Stimulated activated CD8-positive, alpha-beta memory T cell treated with anti-CD3 and anti-CD28 coated beads, Interleukin-15, amount 100 ng/mL, for 24 hours (primary cell): ENCODE data around the gene TNS4.

Source experiments
- DNase-seq: peaks from one replicate; pipeline ENCODE4 v3.0.0-alpha.2; 2020; ENCODE audit warnings: low read depth

TNS4 gene

GRCh38 chr17:40437095-40437732 lies 64.2 kb downstream of the TNS4 start:
- DNase-seq = no peak

GRCh38 chr17:40436636-40437035 lies 64.8 kb downstream of the TNS4 start:
- DNase-seq = no peak

GRCh38 chr17:40433551-40434415 lies 67.6 kb downstream of the TNS4 start:
- no peak for DNase-seq

- no peak for DNase-seq
Observed at GRCh38 chr17:40432864-40433528, 68.4 kb downstream of the TNS4 start.

- DNase-seq = no peak
Observed at GRCh38 chr17:40431231-40431602, 70.2 kb downstream of the TNS4 start.

- DNase-seq = no peak
Observed at GRCh38 chr17:40430272-40431230, 70.9 kb downstream of the TNS4 start.

- no peak for DNase-seq
Observed at GRCh38 chr17:40427002-40427491, 74.4 kb downstream of the TNS4 start.
